MM.1S (cell line): ENCODE measurements around the gene SLC30A4.

Experiments used
- DNase-seq: peaks from one replicate; pipeline ENCODE4 v3.0.0-alpha.2; 2015
- H2AFZ ChIP-seq: fragments of 300-600 bp; sonication (generic); 2 replicates; pipeline ENCODE4 v1.6.0; 2016; ENCODE audit warnings: antibody characterized with exemption, low read length
- H3F3A ChIP-seq: fragments of 300-600 bp; sonication (generic); 2 replicates; pipeline ENCODE4 v1.6.1; 2016; ENCODE audit warnings: mild to moderate bottlenecking, antibody characterized with exemption, low read length, moderate library complexity, mixed read lengths; ENCODE audit not compliant: insufficient read depth
- H3K27ac ChIP-seq: fragments of 300-600 bp; sonication (generic); 2 replicates; pipeline ENCODE4 v1.5.1; 2016; ENCODE audit warnings: mild to moderate bottlenecking, low read length
- H3K27me3 ChIP-seq: fragments of 300-600 bp; sonication (generic); replicated peaks from 2 replicates; pipeline ENCODE4 v1.6.0; 2016; ENCODE audit warnings: low read length; ENCODE audit not compliant: insufficient read depth
- H3K36me3 ChIP-seq: fragments of 300-600 bp; sonication (generic); replicated peaks from 2 replicates; pipeline ENCODE4 v1.6.1; 2016; ENCODE audit warnings: mild to moderate bottlenecking, low read length, mixed read lengths; ENCODE audit not compliant: insufficient read depth
- H3K4me1 ChIP-seq: fragments of 300-600 bp; sonication (generic); 2 replicates; pipeline ENCODE4 v1.6.1; 2016; ENCODE audit warnings: low read length, mixed read lengths
- H3K4me2 ChIP-seq: fragments of 300-600 bp; sonication (generic); 2 replicates; pipeline ENCODE4 v1.6.0; 2016; ENCODE audit warnings: low read depth, low read length
- H3K4me3 ChIP-seq: fragments of 300-600 bp; sonication (generic); 2 replicates; pipeline ENCODE4 v1.5.1; 2016; ENCODE audit warnings: low read length, mixed read lengths
- H3K79me2 ChIP-seq: fragments of 300-600 bp; sonication (generic); 2 replicates; pipeline ENCODE4 v1.6.1; 2016; ENCODE audit warnings: mixed run types, low read length, mixed read lengths
- H3K9ac ChIP-seq: fragments of 300-600 bp; sonication (generic); 2 replicates; pipeline ENCODE4 v1.6.1; 2016; ENCODE audit warnings: low read length, mixed read lengths
- H3K9me2 ChIP-seq: fragments of 300-600 bp; sonication (generic); replicated peaks from 2 replicates; pipeline ENCODE4 v1.6.1; 2016; ENCODE audit warnings: mild to moderate bottlenecking, low read length, mixed read lengths; ENCODE audit not compliant: insufficient read depth
- H3K9me3 ChIP-seq: fragments of 300-600 bp; sonication (generic); replicated peaks from 2 replicates; pipeline ENCODE4 v1.6.1; 2016; ENCODE audit warnings: mild to moderate bottlenecking, low read length, mixed read lengths; ENCODE audit not compliant: insufficient read depth
- H4K20me1 ChIP-seq: fragments of 300-600 bp; sonication (generic); 2 replicates; pipeline ENCODE4 v1.6.1; 2016; ENCODE audit warnings: mild to moderate bottlenecking, low read length, moderate library complexity, mixed read lengths; ENCODE audit not compliant: insufficient read depth
- EZH2 ChIP-seq: fragments of 300-600 bp; sonication (generic); optimal IDR thresholded peaks from 2 replicates; pipeline ENCODE3; 2017; ENCODE audit warnings: low read depth, mild to moderate bottlenecking, antibody characterized with exemption, low read length, mixed read lengths
- EZH2phosphoT487 ChIP-seq: fragments of 300-600 bp; sonication (generic); IDR thresholded peaks from 2 replicates; pipeline ENCODE4 v1.6.1; 2018; ENCODE audit warnings: antibody characterized with exemption, low read length
- TF ChIP-seq, protein P1 (sequence below): fragments of 300-600 bp; sonication (generic); IDR thresholded peaks from 2 replicates; pipeline ENCODE4 v1.5.1; 2016; ENCODE audit warnings: antibody characterized with exemption, low read length, mixed read lengths

The SLC30A4 gene

GRCh38 chr15:45540531-45540930, 18.0 kb upstream of the SLC30A4 start:
- no peak for TF ChIP-seq EZH2
- no peak for TF ChIP-seq EZH2phosphoT487
- TF ChIP-seq, protein P1, sequence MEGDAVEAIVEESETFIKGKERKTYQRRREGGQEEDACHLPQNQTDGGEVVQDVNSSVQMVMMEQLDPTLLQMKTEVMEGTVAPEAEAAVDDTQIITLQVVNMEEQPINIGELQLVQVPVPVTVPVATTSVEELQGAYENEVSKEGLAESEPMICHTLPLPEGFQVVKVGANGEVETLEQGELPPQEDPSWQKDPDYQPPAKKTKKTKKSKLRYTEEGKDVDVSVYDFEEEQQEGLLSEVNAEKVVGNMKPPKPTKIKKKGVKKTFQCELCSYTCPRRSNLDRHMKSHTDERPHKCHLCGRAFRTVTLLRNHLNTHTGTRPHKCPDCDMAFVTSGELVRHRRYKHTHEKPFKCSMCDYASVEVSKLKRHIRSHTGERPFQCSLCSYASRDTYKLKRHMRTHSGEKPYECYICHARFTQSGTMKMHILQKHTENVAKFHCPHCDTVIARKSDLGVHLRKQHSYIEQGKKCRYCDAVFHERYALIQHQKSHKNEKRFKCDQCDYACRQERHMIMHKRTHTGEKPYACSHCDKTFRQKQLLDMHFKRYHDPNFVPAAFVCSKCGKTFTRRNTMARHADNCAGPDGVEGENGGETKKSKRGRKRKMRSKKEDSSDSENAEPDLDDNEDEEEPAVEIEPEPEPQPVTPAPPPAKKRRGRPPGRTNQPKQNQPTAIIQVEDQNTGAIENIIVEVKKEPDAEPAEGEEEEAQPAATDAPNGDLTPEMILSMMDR, result no peak
- Histone ChIP-seq H3K9me2 (no peaks in the 10 kb centered on the region), H3K79me2 (no peaks in the 10 kb centered on the region), H3K9ac (no peak overlapping the region), H3K9me3 (no peaks in the 10 kb centered on the region), H3K36me3 (no peaks in the 10 kb centered on the region), H3K4me2 (no peak overlapping the region), H3K27me3 (no peaks in the 10 kb centered on the region), H3K4me1 (no peaks in the 10 kb centered on the region), H3K27ac (no peak overlapping the region), H3F3A (no peaks in the 10 kb centered on the region), H4K20me1 (no peaks in the 10 kb centered on the region), H2AFZ (no peak overlapping the region), H3K4me3 (no peak overlapping the region)
- no peak for DNase-seq

- no peaks in the 10 kb centered on the region for H3K9me3 ChIP-seq
- no peaks in the 10 kb centered on the region for H3K9me2 ChIP-seq
- no peak overlapping the region for H3K27ac ChIP-seq
- H3K79me2 ChIP-seq, result no peaks in the 10 kb centered on the region
- no peaks in the 10 kb centered on the region for H3K27me3 ChIP-seq
- H3K4me2 ChIP-seq, result no peak overlapping the region
- no peak overlapping the region for H3K4me3 ChIP-seq
- no peak for DNase-seq
- TF ChIP-seq EZH2phosphoT487 (no peak), EZH2 (no peak)
- TF ChIP-seq, protein P1, result no peak
- no peaks in the 10 kb centered on the region for H4K20me1 ChIP-seq
- no peaks in the 10 kb centered on the region for H3F3A ChIP-seq
- no peaks in the 10 kb centered on the region for H3K36me3 ChIP-seq
- no peaks in the 10 kb centered on the region for H3K4me1 ChIP-seq
- no peak overlapping the region for H3K9ac ChIP-seq
- no peak overlapping the region for H2AFZ ChIP-seq
These were observed 17.1 kb upstream of the SLC30A4 start for GRCh38 chr15:45539680-45540079.

DNA sequence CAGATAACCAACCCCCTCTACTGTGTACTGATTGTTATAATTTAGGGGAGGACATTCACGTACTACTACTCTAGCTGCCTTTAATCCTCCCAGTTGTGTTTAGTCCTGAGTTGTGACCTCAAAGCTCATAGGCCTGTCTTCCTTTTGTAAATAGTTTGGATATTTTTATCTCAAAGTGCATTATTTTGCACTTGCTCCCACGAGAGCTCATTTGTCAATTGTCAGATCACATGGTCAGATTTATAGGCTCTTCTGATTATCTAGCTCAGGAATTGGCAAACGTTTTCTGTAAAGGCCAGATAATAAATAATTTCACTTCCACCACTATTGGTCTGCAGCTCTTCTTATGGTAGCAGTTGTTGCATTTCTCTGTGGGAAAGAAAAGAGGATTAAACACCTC, 14.4 kb upstream of the SLC30A4 start:
- Histone ChIP-seq H4K20me1 (no peaks in the 10 kb centered on the region), H3K4me2 (no peak overlapping the region), H3K36me3 (no peaks in the 10 kb centered on the region), H3F3A (no peaks in the 10 kb centered on the region), H3K79me2 (no peaks in the 10 kb centered on the region), H3K4me1 (no peaks in the 10 kb centered on the region), H3K9ac (no peak overlapping the region), H3K9me2 (no peaks in the 10 kb centered on the region), H3K27ac (no peak overlapping the region), H3K4me3 (no peak overlapping the region), H3K9me3 (no peaks in the 10 kb centered on the region), H2AFZ (no peak overlapping the region), H3K27me3 (no peaks in the 10 kb centered on the region)
- DNase-seq, result no peak
- TF ChIP-seq, protein P1, result no peak
- no peak for TF ChIP-seq EZH2phosphoT487
- no peak for TF ChIP-seq EZH2
